Testis (tissue), 2 donors: ENCODE measurements around the gene SNX3.

ENCODE experiments used
- CTCF ChIP-seq, 3 experiments: fragments of 450-650 bp in 2 of 3; fragments of 200-600 bp in 1 of 3; sonication (generic) in 1 of 3; IDR thresholded peaks; one replicate each; pipeline ENCODE4 v1.5.1; 2016 to 2019; ENCODE audit warnings: antibody characterized with exemption in 3 of 3, mild to moderate bottlenecking in 2 of 3, moderate library complexity in 1 of 3
- POLR2A ChIP-seq: fragments of 450-650 bp; IDR thresholded peaks from one replicate; pipeline ENCODE4 v1.6.1; 2017; ENCODE audit warnings: antibody characterized with exemption, mild to moderate bottlenecking, moderate library complexity

GRCh38 chr6:108170332-108171290, 90.2 kb downstream of the SNX3 start:
- TF ChIP-seq CTCF (IDR thresholded peaks at IDR 0.05) (no peak), POLR2A (no peak)
